IMR-90 (cell line): ENCODE data around the gene AFG3L2.

Experiments
- CHD1 ChIP-seq: IDR thresholded peaks from 2 replicates; pipeline ENCODE4 v1.6.1; 2012; ENCODE audit warnings: low read depth, low read length, improper control_type of control experiment
- FOS ChIP-seq: fragments of 150-350 bp; IDR thresholded peaks from 2 replicates; pipeline ENCODE4 v1.6.1; 2016; ENCODE audit warnings: low read depth, low read length
- MAFK ChIP-seq: IDR thresholded peaks from 2 replicates; pipeline ENCODE4 v1.6.1; 2012; ENCODE audit warnings: low read depth, low read length, improper control_type of control experiment
- MAZ ChIP-seq: IDR thresholded peaks from 2 replicates; pipeline ENCODE4 v1.6.1; 2012; ENCODE audit warnings: low read depth, mild to moderate bottlenecking, low read length, improper control_type of control experiment, moderate library complexity, borderline replicate concordance
- MXI1 ChIP-seq: IDR thresholded peaks from 2 replicates; pipeline ENCODE4 v1.6.1; 2012; ENCODE audit warnings: low read depth, mild to moderate bottlenecking, low read length, moderate library complexity, borderline replicate concordance
- POLR2A ChIP-seq: IDR thresholded peaks from 2 replicates; pipeline ENCODE4 v1.6.1; 2012; ENCODE audit warnings: mild to moderate bottlenecking, low read depth, low read length
- RAD21 ChIP-seq: IDR thresholded peaks from 2 replicates; pipeline ENCODE4 v1.6.1; 2012; ENCODE audit warnings: low read length, improper control_type of control experiment
- RFX5 ChIP-seq: IDR thresholded peaks from 2 replicates; pipeline ENCODE4 v1.8.0; 2012; ENCODE audit warnings: low read depth, mild to moderate bottlenecking, low read length, moderate library complexity
- USF2 ChIP-seq: fragments of 150-350 bp; IDR thresholded peaks from 2 replicates; pipeline ENCODE4 v1.6.1; 2017; ENCODE audit warnings: mild to moderate bottlenecking, antibody characterized with exemption, low read length, low read depth
- TF ChIP-seq, protein P1 (sequence below): conservative IDR thresholded peaks from 2 replicates; pipeline ENCODE4 v1.5.1; 2012; ENCODE audit warnings: mild to moderate bottlenecking, low read depth, low read length, improper control_type of control experiment

DNA sequence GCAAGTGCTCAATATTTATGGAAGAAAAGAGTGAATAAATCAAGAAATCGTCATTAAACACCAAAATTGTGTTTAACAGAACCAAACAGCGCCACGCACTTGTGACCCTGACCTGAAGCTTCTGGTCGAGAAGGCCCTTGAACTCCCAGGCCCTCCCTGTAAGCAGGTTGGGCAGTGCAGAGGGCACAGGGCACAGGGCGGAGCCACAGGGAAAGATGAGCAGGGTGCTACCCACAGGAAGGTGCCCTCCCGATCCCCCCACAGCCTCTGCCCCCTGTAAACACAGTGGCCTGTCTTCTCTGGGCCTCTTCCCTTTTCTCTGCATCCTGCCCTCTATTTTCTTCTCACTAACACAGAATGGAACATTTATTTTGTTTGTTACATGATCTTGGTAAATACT lies 85.9 kb downstream of the AFG3L2 start:
- no peak for TF ChIP-seq MXI1
- TF ChIP-seq, protein P1, sequence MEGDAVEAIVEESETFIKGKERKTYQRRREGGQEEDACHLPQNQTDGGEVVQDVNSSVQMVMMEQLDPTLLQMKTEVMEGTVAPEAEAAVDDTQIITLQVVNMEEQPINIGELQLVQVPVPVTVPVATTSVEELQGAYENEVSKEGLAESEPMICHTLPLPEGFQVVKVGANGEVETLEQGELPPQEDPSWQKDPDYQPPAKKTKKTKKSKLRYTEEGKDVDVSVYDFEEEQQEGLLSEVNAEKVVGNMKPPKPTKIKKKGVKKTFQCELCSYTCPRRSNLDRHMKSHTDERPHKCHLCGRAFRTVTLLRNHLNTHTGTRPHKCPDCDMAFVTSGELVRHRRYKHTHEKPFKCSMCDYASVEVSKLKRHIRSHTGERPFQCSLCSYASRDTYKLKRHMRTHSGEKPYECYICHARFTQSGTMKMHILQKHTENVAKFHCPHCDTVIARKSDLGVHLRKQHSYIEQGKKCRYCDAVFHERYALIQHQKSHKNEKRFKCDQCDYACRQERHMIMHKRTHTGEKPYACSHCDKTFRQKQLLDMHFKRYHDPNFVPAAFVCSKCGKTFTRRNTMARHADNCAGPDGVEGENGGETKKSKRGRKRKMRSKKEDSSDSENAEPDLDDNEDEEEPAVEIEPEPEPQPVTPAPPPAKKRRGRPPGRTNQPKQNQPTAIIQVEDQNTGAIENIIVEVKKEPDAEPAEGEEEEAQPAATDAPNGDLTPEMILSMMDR = no peak
- TF ChIP-seq POLR2A = no peak
- no peak for TF ChIP-seq MAFK
- no peak for TF ChIP-seq RFX5
- TF ChIP-seq CHD1 = no peak
- no peak for TF ChIP-seq MAZ
- TF ChIP-seq RAD21 = no peak
- no peak for TF ChIP-seq USF2
- no peak for TF ChIP-seq FOS
